ES-I3 (cell line): ENCODE measurements around the gene PLXNA1.

ENCODE experiments used
- H3K36me3 ChIP-seq: 2 replicates; pipeline ENCODE4 v1.6.1; 2013; ENCODE audit warnings: mild to moderate bottlenecking, low read length, control low read depth, moderate library complexity; ENCODE audit not compliant: insufficient read depth
- H3K4me1 ChIP-seq: 2 replicates; pipeline ENCODE4 v1.6.1; 2013; ENCODE audit warnings: mild to moderate bottlenecking, control low read depth, low read length; ENCODE audit not compliant: insufficient read depth
- H3K9ac ChIP-seq: 2 replicates; pipeline ENCODE4 v1.6.1; 2013; ENCODE audit warnings: low read depth, mild to moderate bottlenecking, low read length, moderate library complexity
- H3K9me3 ChIP-seq: 2 replicates; pipeline ENCODE4 v1.6.1; 2013; ENCODE audit warnings: mild to moderate bottlenecking, low read length, moderate library complexity; ENCODE audit not compliant: control insufficient read depth, insufficient read depth

The PLXNA1 gene

DNA sequence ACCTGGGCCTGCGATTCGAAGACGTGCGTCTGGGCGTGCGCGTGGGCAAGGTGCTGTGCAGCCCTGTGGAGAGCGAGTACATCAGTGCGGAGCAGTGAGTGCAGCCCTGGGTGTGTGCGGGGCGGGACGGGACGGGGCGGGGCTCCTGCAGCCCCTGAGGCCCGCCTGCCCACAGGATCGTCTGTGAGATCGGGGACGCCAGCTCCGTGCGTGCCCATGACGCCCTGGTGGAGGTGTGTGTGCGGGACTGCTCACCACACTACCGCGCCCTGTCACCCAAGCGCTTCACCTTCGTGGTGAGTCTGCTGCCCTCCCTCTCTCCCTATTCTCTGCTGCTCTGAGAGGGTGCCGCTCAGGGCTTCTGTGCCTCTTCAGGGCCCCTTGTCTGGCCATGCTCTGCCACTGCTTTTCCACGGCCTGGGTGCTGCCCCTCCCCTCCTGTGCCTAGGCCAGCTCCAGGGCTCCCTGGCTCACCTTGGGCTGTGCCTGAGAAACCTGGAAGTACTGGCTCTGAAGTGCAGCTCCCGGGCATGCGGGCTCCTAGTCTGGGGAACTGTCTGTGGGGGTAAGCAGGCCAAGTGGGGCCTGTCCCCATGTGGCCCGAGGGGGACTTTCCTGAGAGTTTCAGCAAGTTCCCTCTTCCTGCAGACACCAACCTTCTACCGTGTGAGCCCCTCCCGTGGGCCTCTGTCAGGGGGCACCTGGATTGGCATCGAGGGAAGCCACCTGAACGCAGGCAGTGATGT is 31.8 kb downstream of the PLXNA1 start:
- no peaks in the 10 kb centered on the region for H3K9me3 ChIP-seq
- no peak overlapping the region for H3K9ac ChIP-seq
- H3K36me3 ChIP-seq, result peaks cover 13% of the 10 kb centered on the region
- no peaks in the 10 kb centered on the region for H3K4me1 ChIP-seq

DNA sequence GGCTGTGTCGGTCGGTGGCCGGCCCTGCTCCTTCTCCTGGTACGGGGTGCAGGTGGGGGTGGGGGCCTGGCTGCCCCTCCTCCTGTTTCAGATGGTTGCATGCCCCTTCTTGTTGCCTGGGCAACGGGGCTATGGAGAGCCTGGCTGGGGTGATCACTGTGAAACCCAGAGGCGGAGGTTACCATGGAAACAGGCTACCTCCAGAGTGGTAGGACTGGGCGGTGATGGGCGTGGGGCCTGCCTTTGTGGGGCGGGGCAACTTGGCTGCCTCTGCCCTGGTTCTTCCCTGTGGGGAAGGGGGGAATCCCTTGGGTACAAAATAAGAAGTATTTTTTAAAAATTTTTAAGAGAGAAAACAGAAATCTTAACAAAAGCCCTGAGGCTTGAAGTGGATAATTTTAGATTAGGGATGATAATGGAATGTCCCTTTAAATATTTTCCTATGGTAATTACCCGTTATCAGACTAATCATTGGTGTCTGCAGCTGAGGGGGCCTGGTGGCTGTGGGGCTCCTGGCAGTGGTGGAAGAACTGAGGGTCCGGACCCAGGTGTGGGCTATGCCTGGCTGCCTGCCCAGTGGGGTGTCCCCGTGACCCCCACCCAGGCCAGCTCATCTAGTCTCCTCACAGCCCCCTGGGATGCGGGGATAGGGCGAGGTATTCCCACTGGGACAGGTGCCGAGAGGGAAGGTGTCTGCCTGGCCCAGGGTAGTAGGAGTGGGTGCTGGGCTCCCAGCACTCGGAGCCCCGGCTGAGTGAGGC is 32.5 kb downstream of the PLXNA1 start:
- no peak overlapping the region for H3K9ac ChIP-seq
- peaks cover 13% of the 10 kb centered on the region for H3K36me3 ChIP-seq
- no peaks in the 10 kb centered on the region for H3K4me1 ChIP-seq
- no peaks in the 10 kb centered on the region for H3K9me3 ChIP-seq

DNA sequence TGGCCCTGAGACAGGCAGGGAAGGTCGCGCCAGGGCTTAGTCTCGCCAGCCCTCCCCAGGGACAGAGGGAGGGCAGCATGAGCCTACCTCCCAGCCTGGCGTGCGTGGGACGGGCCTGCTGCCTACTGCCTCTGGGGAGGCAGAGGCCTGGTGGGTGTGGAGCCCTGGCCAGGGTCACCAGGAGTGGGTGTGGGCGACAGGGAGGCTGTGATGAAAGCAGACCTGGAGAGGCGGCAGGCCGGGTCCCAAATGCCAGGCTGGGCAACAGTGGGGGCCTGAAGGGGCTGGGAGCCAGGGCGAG is 33.1 kb downstream of the PLXNA1 start:
- H3K36me3 ChIP-seq, result peaks cover 13% of the 10 kb centered on the region
- H3K4me1 ChIP-seq, result no peaks in the 10 kb centered on the region

DNA sequence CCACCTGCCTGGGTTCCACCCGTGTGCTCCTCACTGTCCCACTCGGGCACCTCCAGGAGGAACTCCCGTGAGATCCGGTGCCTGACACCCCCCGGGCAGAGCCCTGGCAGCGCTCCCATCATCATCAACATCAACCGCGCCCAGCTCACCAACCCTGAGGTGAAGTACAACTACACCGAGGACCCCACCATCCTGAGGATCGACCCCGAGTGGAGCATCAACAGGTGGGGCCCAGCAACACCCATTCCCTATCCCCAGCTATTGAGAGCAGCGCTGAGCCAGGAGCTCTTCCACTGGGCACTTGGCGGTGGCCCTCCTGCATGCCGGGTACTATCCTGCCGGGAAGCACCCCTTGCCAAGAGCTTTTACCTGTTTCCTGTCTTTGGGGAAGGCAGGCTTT is 33.5 kb downstream of the PLXNA1 start:
- H3K9ac ChIP-seq, result no peak overlapping the region
- peaks cover 13% of the 10 kb centered on the region for H3K36me3 ChIP-seq
- H3K9me3 ChIP-seq, result no peaks in the 10 kb centered on the region
- no peaks in the 10 kb centered on the region for H3K4me1 ChIP-seq

More for the DNA sequence above, 33.1 kb downstream of the PLXNA1 start:
- no peaks in the 10 kb centered on the region for H3K9me3 ChIP-seq
- H3K9ac ChIP-seq, result no peak overlapping the region

DNA sequence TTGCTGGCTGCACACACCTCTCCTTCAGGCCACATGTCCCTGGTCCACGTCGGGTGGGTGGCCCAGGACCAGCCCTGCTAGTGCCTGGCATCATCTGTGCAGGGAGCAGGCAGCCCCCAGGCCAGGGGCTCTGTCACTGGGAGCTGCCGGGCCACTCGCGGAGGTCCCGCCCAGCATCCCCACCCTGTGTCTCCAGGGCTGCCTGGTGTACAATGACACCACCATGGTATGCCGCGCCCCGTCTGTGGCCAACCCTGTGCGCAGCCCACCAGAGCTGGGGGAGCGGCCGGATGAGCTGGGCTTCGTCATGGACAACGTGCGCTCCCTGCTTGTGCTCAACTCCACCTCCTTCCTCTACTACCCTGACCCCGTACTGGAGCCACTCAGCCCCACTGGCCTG is 34.3 kb downstream of the PLXNA1 start:
- Histone ChIP-seq H3K36me3 (peaks cover 11% of the 10 kb centered on the region), H3K4me1 (no peaks in the 10 kb centered on the region), H3K9me3 (no peaks in the 10 kb centered on the region), H3K9ac (no peak overlapping the region)

DNA sequence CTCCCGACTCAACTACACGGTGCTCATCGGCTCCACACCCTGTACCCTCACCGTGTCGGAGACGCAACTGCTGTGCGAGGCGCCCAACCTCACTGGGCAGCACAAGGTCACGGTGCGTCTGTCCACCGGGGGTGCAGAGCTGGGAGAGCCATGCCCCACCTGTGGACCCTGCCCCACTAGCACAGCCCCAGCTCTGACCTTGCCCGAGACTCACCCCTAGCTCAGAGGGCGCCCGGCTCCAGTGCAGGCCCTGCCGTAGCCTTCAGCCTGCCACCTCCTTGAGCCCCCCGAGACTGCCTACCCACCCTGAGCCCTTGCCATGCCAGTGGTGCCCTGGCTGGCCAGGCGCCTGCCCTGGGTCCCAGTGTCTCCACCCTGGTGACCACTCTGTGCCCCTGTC is 34.9 kb downstream of the PLXNA1 start:
- peaks cover 9% of the 10 kb centered on the region for H3K36me3 ChIP-seq
- H3K9ac ChIP-seq, result no peak overlapping the region
- no peaks in the 10 kb centered on the region for H3K9me3 ChIP-seq
- no peaks in the 10 kb centered on the region for H3K4me1 ChIP-seq

DNA sequence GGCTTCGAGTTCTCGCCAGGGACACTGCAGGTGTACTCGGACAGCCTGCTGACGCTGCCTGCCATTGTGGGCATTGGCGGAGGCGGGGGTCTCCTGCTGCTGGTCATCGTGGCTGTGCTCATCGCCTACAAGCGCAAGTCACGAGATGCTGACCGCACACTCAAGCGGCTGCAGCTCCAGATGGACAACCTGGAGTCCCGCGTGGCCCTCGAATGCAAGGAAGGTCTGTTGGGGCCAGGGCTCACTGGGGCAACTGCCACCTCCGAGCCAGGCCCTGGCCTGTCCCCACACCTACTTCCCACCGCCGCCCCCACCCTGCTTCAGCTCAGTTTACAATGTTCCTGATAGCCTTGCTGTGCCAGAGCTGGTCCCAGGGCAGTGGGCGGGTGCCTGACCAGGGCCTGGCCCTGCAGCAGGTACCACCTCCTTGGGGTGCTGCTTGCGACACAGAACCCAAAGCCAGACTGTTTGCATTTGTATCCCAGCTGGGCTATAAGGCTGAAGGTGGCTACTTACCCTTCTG is 35.5 kb downstream of the PLXNA1 start:
- Histone ChIP-seq H3K9me3 (no peaks in the 10 kb centered on the region), H3K9ac (no peak overlapping the region), H3K4me1 (no peaks in the 10 kb centered on the region), H3K36me3 (peaks cover 9% of the 10 kb centered on the region)

DNA sequence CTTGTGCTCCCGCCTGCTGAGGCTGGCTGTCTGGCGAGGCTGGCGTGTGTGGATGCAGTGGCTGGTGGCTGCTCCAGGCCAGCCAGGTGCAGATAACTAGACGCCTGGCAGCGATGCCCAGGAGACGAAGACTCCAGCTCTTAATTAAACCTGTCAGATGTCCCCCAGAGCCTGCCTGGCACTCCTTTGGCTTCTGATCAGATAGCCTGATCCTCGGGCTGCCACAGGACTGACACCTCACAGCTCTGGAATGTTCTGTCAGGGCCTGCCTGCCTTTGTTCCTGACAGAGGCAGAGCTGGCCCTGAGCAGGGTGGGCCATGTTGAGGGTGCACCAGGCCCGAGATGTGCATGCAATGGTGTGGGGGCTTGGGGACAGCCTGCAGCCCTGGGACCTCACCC is 36.5 kb downstream of the PLXNA1 start:
- H3K9ac ChIP-seq, result no peak overlapping the region
- H3K36me3 ChIP-seq, result peaks cover 5% of the 10 kb centered on the region; the same call in 1 of the 2 replicates
- no peaks in the 10 kb centered on the region for H3K9me3 ChIP-seq
- no peaks in the 10 kb centered on the region for H3K4me1 ChIP-seq

DNA sequence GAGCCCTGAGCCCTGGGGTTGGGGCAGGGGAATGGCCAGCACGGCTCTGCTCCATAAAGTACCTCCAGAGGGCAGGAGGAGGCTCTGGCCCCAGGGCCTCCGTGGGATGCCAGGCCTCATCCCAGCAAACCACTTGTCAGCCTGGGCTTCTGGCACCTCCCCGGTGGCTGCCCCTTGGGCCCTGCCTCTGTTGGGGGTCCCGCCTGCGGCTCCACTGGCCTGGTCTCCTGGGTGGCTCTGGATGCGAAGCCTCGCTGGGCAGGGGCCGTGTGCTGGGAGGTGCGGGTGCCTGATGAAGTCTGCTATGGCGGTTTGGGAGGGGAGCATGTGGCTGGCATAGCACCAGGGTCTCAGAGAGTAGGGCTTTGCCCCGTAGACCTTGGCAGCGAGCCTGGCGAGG is 37.6 kb downstream of the PLXNA1 start:
- Histone ChIP-seq H3K4me1 (no peaks in the 10 kb centered on the region), H3K36me3 (peaks cover 5% of the 10 kb centered on the region), H3K9ac (no peak overlapping the region), H3K9me3 (no peaks in the 10 kb centered on the region)

DNA sequence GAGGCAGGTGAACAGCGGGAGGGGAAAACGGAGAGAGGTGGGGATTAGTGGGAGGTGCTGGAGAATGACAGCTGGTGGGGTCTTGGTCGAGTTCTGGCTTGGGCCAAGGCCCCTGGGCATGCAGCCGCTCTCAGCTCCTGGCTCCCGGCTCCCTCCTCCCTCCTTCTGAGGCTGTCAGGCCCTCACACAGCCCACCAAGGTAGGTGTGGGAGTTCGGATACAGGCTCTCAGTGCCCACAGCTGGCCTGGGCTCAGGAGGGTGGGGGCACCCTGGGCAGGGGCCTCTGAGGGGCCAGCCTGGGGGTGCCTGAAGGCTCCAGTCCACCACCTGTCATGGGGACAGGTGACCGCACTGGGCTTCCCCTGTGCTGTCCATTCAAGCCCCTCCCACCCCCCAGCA is 39.9 kb downstream of the PLXNA1 start:
- Histone ChIP-seq H3K9me3 (no peaks in the 10 kb centered on the region), H3K36me3 (peaks cover 11% of the 10 kb centered on the region), H3K4me1 (no peaks in the 10 kb centered on the region), H3K9ac (no peak overlapping the region)

DNA sequence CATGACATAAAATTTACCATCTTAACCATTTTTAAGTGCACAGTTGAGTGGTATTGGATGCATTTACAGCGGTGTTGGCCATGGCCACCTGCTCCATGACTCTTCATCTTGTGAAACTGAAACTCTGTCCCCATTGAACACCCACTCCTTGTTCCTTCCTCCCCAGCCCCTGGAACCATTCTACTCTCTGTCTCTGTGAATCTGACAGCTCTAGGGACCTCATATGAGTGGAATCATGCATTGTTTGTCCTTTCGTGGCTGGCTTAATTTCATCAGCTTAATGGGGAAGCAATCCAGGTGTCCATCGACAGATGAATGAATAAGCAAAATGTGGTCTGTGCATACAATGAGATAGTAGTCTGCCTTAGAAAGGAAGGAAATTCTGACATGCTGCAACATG is 42.5 kb downstream of the PLXNA1 start:
- no peaks in the 10 kb centered on the region for H3K9me3 ChIP-seq
- peaks cover 11% of the 10 kb centered on the region for H3K36me3 ChIP-seq
- H3K9ac ChIP-seq, result no peak overlapping the region
- H3K4me1 ChIP-seq, result no peaks in the 10 kb centered on the region

DNA sequence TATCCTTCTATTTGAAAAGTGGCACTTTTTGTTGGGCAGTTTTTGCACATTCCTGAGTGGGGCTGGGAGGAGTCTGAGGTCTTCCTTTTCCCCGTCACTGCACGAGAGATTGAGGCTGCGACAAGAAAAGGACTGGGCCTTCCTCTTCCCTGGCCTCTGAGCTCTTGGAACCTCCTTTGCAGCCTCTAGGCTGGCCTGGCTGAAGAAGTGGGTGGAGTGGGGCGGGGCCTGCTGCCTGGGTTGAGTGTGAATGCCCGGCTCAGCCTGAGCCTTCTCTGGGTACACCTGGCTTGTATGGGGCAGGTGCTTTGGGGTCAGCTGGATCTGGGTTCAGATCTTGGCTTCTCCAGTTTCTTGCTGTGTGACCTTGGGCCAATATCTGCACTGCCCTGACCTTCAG is 43.1 kb downstream of the PLXNA1 start:
- Histone ChIP-seq H3K9ac (no peak overlapping the region), H3K36me3 (peaks cover 14% of the 10 kb centered on the region), H3K9me3 (no peaks in the 10 kb centered on the region), H3K4me1 (no peaks in the 10 kb centered on the region)

DNA sequence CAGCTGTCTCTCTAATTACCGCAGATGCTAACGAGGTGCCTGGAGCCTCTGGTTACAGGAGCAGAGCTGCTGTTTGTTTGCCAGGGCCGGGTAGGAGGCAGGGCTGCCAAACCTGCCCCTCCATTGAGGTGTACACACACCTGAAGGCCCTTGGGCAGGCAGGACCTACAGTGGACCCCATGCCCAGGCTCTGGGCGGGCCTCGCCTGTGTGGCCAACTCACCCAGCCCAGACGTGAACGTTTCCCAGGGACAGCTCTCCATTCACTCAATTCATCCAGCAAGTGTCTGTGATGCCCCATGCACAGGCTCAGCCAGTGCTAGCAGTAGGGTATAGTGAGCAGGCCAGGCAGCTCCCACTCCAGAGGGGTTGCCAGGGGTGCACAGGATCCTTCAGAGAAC is 43.7 kb downstream of the PLXNA1 start:
- Histone ChIP-seq H3K36me3 (peaks cover 15% of the 10 kb centered on the region), H3K9me3 (no peaks in the 10 kb centered on the region), H3K9ac (no peak overlapping the region), H3K4me1 (no peaks in the 10 kb centered on the region)

DNA sequence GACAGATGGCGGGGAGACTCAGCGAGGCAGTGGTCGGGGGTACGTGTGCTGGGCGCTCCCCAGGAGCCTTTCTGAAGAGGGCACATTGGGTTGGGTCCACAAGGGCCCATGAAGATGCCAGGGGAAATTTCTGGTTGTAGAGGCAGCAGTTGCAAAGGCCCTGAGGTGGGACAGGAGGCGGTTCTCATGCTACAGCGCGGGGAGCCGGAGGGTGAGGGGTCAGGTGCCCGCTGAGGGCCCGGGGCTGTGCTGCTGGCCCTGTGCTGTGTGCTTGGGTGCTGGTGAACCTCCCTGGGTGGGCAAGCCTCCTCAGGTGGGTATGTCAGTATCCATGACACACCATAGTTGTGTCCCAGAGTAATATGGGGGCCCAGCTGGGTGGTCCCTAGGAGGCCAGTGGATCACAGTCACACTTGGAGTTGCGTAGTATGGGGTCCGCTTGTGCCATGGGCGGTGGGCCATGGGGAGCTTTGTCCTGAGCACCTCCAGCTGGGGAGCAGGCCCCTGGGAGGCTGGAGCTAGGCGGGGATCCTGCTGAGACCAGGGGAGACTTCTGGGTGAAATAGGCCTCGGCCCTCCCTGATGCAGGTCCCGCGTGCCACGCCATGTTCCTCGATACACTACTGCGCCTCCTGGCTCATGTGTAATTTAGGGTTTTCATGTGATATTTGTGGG is 44.3 kb downstream of the PLXNA1 start:
- no peaks in the 10 kb centered on the region for H3K4me1 ChIP-seq
- H3K36me3 ChIP-seq, result peaks cover 13% of the 10 kb centered on the region
- H3K9me3 ChIP-seq, result no peaks in the 10 kb centered on the region
- no peak overlapping the region for H3K9ac ChIP-seq
